ENCODE results near the gene ZNF524.
A peak's percentile ranks its signal among the peaks of the same experiment; 100 is the strongest.

ZNF524 gene

DNA sequence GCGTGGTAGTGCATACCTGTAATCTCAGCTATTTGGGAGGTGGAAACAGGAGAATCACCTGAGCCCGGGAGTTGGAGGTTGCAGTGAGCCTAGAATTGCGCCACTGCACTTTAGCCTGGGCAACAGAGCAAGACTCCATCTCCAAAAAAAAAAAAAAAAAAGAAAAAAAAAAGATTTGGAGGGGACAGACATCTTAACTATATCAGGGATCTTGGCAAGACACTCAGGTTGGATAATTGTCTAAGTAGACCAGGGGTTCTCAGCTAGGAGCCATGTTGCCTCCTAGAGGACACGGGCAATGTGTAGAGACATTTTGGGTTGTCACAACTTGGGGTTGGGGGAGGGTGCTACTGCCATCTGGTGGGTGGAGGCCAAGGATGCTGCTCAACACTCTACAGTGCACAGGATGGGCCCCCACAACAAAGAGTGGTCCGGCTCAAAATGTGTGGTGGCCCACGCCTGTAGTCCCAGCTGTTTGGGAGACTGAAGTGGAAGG is 38.8 kb downstream of the ZNF524 start:
- TF ChIP-seq, protein P1, sequence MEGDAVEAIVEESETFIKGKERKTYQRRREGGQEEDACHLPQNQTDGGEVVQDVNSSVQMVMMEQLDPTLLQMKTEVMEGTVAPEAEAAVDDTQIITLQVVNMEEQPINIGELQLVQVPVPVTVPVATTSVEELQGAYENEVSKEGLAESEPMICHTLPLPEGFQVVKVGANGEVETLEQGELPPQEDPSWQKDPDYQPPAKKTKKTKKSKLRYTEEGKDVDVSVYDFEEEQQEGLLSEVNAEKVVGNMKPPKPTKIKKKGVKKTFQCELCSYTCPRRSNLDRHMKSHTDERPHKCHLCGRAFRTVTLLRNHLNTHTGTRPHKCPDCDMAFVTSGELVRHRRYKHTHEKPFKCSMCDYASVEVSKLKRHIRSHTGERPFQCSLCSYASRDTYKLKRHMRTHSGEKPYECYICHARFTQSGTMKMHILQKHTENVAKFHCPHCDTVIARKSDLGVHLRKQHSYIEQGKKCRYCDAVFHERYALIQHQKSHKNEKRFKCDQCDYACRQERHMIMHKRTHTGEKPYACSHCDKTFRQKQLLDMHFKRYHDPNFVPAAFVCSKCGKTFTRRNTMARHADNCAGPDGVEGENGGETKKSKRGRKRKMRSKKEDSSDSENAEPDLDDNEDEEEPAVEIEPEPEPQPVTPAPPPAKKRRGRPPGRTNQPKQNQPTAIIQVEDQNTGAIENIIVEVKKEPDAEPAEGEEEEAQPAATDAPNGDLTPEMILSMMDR (IDR thresholded peaks at IDR 0.05; ENCODE audit: extremely low read depth, insufficient read depth, missing control alignments), result peak; percentile 60
- no peak for DNase-seq (ENCODE audit: low spot score)
- in situ Hi-C loops (cut with MboI; ENCODE audit: low pct_unique_long_range_greater_than_20kb, low sequenced_read_pairs, unreplicated experiment), result no loop called here

- peak; percentile 72 for DNase-seq (ENCODE audit: low spot score)
- in situ Hi-C loops (cut with MboI; ENCODE audit: low pct_unique_long_range_greater_than_20kb, low sequenced_read_pairs, unreplicated experiment), result no loop called here
- TF ChIP-seq, protein P1 (IDR thresholded peaks at IDR 0.05; ENCODE audit: extremely low read depth, insufficient read depth, missing control alignments), result peak; percentile 63
These were observed 40.0 kb downstream of the ZNF524 start for GRCh38 chr19:55640043-55640576.

- in situ Hi-C loops (cut with MboI; ENCODE audit: low pct_unique_long_range_greater_than_20kb, low sequenced_read_pairs, unreplicated experiment), result no loop called here
- DNase-seq (ENCODE audit: low spot score), result peak; percentile 83
- TF ChIP-seq, protein P1 (IDR thresholded peaks at IDR 0.05; ENCODE audit: extremely low read depth, insufficient read depth, missing control alignments), result no peak
These were observed 40.7 kb downstream of the ZNF524 start, which contains the start of gene ZNF580 for GRCh38 chr19:55640577-55641425. ZNF580 (plus strand) TSS chr19:55641002; CDS start chr19:55642509, 1,507 bp downstream.

- in situ Hi-C loops (cut with MboI; ENCODE audit: low pct_unique_long_range_greater_than_20kb, low sequenced_read_pairs, unreplicated experiment), result no loop called here
- TF ChIP-seq, protein P1 (IDR thresholded peaks at IDR 0.05; ENCODE audit: extremely low read depth, insufficient read depth, missing control alignments), result no peak
- DNase-seq (ENCODE audit: low spot score), result peak; percentile 61
These were observed 41.5 kb downstream of the ZNF524 start for GRCh38 chr19:55641426-55642152.

GRCh38 chr19:55642153-55643002 is 42.3 kb downstream of the ZNF524 start:
- DNase-seq (ENCODE audit: low spot score), result peak; percentile 65
- TF ChIP-seq, protein P1 (IDR thresholded peaks at IDR 0.05; ENCODE audit: extremely low read depth, insufficient read depth, missing control alignments), result no peak
- in situ Hi-C loops (cut with MboI; ENCODE audit: low pct_unique_long_range_greater_than_20kb, low sequenced_read_pairs, unreplicated experiment), result no loop called here

Measured in GM13977 (cell line).